AG08396 (cell line): ENCODE measurements around the gene KIFAP3.
"Not testable (repeated sequence)": the region's sequence is repeated elsewhere in the genome, so short reads cannot be mapped to it uniquely, and the experiment has no call there.

Source experiments
- DNase-seq: peaks from one replicate; pipeline ENCODE4 v3.0.0; 2012; ENCODE audit warnings: low spot score, mixed read lengths

KIFAP3 gene

DNA sequence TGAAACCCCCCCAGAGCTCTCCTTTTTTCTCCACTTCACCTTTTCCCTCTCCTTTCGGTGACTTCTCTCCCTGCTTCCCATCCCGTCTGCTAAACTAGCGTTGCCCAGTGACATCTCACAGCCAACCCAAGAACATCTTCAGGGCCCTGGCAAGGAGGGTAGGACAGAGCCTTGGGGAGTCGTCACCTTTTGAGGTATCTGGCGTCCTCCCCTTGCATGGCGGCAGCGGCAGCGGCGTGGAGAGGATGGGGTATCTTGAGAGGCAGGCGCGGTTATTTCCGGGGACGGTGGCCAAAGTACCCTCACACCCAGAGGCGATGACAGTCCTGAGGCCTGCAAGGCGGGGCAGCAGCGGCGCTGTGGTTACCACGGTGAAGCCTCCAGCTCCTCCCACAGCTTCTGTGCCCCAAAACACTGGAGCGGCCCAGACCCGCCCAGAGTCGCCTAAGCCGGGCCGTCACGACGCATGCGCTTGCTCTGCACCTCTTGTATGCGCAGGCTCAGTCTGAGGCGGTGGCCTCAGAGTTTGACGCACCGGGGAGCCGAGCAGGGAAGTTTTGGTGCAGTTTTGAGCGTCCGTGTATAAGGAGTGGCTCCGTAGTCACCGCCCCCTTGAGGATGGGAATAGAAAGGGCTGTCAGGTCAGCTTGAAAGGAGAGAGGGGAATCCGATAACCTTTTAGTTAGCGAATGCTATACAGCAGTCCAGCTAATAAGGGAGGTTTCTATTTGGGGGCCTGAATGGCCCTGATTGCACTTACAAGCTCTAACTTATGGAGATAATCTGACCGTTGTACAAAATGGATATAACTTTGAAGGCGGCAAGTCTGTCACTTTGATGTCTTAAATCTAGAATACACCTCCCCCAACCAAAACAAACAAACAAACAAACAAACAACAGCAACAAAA, at the start of gene KIFAP3:
Gene KIFAP3 (minus strand): TSS at position 446 of the 908 bp plus-strand sequence. CDS start 228 bp downstream, at position 218.
- DNase-seq: peak; percentile 98

GRCh38 chr1:170122366-170122765, 47.9 kb upstream of the KIFAP3 start:
- no peak for DNase-seq

DNA sequence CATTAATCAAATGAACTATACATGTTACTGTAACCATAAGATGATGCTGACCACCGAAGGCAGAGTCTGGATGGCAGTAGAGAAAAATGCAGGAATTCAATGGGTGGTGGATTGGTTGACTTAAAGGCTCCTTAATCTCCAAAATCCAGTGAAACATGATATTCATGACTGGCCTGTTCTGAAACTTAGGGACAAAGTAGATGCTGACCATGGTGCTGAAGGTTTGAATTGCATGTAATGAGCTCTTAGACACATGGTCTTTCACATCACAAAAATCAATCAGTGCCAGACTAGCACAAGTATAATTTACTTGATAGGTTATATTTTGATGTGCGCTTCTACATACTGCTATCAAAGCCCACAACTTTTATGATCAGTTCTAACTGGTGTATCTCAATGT, 40.4 kb upstream of the KIFAP3 start:
- peak; percentile 19 for DNase-seq

DNA sequence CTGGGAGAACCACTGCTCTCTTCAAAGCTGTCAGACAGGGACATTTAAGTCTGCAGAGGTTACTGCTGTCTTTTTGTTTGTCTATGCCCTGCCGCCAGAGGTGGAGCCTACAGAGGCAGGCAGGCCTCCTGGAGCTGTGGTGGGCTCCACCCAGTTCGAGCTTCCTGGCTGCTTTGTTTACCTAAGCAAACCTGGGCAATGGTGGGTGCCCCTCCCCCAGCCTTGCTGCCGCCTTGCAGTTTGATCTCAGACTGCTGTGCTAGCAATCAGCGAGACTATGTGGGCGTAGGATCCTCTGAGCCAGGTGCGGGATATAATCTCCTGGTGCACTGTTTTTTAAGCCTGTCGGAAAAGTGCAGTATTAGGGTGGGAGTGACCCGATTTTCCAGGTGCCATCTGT, 38.6 kb upstream of the KIFAP3 start:
- not testable (repeated sequence) for DNase-seq

- DNase-seq: no peak
Observed at GRCh38 chr1:170097449-170097948, 23.0 kb upstream of the KIFAP3 start.

DNA sequence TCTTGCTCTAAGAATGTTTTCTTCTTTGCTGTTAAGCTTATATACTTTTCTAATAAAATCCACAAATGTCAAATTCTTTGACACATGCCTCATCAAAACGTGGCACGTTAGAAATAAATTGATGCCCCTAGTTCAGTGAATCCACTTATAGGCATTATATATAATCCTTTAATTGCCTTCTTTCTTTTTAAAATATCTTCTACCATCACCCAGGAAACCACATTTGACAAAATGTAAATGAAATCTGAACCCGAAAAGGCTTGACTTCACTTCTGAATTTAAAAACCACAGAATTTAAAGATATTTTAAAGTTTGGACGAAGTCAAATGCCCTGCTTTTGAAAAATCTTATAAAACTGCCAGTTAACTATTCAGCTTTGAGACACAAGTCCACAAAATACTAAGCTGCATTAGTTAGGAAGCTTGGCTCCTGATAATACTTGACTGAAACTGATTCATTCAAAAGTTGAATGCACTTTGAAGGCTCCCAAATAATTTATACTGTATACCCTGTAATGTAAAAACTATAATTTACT, 22.4 kb upstream of the KIFAP3 start:
- no peak for DNase-seq

- DNase-seq: no peak
Observed at GRCh38 chr1:170095976-170096748, 21.7 kb upstream of the KIFAP3 start.

DNA sequence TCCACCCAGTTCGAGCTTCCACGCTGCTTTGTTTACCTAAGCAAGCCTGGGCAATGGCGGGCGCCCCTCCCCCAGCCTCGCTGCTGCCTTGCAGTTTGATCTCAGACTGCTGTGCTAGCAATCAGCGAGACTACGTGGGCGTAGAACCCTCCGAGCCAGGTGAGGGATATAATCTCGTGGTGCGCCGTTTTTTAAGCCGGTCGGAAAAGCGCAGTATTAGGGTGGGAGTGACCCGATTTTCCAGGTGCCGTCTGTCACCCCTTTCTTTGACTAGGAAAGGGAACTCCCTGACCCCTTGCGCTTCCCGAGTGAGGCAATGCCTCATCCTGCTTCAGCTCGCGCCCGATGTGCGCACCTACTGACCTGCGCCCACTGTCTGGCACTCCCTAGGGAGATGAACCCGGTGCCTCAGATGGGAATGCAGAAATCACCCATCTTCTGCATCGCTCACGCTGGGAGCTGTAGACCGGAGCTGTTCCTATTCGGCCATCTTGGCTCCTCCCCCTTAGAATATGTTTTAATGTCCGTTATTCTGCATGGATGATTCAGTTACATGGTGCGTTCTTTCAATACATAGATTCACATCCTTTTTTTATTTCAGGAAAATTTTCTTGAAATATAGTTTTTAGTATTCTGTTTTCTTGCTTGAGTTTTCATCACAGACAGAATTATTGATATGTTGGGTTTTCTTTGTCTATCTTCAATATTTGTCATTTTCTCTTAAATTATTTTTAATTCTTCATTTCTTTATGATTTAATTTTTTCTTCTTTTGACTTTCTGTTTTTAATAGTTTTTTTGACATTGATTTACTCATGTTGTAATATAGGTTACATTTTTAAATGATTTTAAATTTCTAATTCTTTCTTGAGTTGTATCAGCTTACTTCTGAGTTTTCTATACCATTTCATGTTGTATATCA, 20.5 kb upstream of the KIFAP3 start:
- DNase-seq: not testable (repeated sequence)

- no peak for DNase-seq
Observed at GRCh38 chr1:170086399-170087032, 12.0 kb upstream of the KIFAP3 start.

DNA sequence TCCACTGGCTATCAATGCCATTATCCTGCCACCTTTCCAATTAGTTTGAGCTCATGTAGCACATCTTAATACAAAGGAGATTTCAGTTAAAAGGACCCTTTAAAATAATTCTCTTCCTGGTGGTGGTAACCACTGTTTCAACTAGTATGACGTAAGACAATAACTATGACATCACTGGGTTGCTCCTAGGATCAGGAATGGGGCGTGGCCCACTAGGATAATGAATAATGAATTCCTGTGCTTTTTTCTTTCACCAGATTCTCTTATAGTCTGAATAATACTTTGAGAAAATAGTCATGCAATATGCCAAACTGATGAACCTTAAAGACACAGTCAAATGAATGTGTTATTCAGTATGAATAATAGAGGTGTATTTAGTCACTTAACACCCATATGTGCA, 10.6 kb upstream of the KIFAP3 start:
- no peak for DNase-seq

DNA sequence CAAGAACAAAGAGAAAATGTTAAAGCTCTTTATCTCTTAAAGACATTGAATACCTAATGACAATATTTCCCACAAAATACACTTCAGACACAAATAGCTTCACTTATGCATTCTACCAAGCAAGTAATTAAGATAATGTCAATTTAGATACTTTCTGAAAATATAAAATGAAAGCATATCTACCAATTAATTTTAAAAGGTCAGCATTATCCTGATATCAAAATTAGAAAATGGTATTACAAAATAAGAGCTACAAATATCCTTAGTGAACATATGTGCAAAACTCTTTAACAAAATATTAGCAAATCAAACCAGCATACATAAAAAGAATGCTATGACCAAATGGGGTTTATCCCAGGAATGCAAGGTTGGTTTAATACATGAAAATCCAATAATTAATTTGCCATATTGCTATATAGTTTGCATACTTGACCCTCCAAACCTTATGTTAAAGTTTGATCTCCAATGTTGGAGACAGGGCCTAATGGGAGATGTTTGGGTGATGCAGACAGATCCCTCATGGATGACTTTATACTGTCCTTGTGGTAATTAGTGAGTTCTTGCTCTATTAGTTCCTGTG, 4.2 kb upstream of the KIFAP3 start:
- no peak for DNase-seq

GRCh38 chr1:170077926-170078325, 3.4 kb upstream of the KIFAP3 start:
- no peak for DNase-seq

DNA sequence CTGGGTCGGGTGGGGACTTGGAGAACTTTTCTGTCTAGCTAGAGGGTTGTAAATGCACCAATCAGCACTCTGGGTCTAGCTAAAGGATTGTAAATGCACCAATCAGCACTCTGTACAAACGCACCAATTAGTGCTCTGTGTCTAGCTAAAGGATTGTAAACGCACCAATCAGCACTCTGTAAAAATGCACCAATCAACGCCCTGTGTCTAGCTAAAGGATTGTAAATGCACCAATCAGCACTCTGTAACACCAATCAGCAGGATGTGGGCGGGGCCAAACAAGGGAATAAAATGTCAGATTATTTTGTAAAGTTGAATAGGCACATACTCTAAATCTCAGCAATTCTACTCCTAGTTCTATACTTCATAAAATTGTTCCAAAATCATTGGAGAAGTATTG, 2.5 kb upstream of the KIFAP3 start:
- DNase-seq: not testable (repeated sequence)

GRCh38 chr1:170076199-170076598, 1.7 kb upstream of the KIFAP3 start:
- DNase-seq: no peak

DNA sequence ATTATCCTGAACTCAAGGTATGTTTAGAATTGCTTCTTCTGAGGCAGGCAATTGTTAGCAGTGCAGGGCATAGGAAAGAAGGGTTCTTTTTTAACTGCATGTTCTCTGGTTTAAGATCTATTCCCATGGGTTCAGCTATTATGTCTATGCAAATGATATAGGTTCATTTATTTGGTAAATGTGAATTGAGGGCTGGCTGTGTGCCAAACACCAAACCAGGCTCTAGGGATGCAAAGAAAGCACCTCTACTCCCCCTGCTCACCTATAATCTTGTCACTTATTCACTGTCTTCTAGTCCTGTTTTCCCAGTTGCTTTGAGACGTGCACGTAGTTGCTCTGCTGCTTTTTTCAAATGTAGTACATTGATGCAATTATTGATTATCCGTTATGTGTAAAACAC, 691 bp upstream of the KIFAP3 start:
- DNase-seq: no peak

GRCh38 chr1:170073893-170074249, 624 bp downstream of the KIFAP3 start:
- DNase-seq: no peak

- no peak for DNase-seq
Observed at GRCh38 chr1:170071378-170071777, 3.1 kb downstream of the KIFAP3 start.

GRCh38 chr1:170068923-170069322, 5.6 kb downstream of the KIFAP3 start:
- no peak for DNase-seq

DNA sequence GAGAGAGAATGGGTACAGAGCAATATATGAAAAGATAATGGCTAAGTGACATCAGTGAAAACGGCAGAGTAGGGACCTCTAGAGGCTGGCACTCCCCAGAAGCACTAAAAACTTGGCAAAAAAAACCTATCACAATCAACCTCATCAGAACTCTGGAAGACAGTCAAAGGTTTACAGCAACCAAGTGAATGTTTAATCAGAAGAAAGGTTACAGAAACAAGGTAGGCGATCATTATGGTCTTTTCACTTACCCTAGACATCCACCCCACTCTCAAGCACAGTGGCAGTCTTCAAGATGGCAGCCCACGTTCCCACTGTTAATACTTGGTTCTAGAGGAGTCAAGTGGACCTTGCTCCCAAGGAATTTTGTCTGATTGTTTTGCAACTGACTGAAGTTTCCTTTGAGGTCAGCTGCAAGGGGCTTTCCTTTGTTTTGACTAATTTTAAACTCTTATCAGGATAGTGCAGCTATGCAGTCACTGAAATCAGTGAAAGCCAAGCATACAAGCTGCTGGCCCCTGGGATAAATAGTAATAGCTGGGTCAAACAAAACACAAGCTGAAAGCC, 7.2 kb downstream of the KIFAP3 start:
- DNase-seq: no peak

GRCh38 chr1:170064821-170065220, 9.7 kb downstream of the KIFAP3 start:
- no peak for DNase-seq
